ENCODE results near the gene VSTM1.

DNA sequence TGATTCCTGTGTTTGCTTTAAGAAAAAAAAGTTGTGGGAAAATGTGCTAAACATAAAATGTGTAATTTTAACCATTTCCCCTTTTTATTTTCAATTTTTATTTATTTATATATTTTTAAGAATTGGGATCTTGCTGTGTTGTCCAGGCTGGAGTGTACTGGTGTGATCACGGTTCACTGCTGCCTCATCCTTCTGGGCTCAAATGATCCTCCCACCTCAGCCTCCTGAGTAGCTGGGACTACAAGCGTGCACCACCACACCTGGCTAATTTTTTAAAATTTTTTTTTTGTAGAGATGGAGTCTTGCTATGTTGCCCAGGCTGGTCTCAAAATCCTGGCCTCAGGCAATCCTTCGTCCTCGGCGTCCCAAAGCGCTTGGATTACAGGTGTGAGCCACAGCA, 53.2 kb downstream of the VSTM1 start:
- TF ChIP-seq, protein P1, sequence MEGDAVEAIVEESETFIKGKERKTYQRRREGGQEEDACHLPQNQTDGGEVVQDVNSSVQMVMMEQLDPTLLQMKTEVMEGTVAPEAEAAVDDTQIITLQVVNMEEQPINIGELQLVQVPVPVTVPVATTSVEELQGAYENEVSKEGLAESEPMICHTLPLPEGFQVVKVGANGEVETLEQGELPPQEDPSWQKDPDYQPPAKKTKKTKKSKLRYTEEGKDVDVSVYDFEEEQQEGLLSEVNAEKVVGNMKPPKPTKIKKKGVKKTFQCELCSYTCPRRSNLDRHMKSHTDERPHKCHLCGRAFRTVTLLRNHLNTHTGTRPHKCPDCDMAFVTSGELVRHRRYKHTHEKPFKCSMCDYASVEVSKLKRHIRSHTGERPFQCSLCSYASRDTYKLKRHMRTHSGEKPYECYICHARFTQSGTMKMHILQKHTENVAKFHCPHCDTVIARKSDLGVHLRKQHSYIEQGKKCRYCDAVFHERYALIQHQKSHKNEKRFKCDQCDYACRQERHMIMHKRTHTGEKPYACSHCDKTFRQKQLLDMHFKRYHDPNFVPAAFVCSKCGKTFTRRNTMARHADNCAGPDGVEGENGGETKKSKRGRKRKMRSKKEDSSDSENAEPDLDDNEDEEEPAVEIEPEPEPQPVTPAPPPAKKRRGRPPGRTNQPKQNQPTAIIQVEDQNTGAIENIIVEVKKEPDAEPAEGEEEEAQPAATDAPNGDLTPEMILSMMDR (IDR thresholded peaks at IDR 0.05) = no peak
- TF ChIP-seq ZNF263 (CRISPR knock-in tag; IDR thresholded peaks at IDR 0.05; ENCODE audit: low read depth) = no peak
